Memory B cell (primary cell): ENCODE results near the gene HCRT.
"Not testable (repeated sequence)": the region's sequence is repeated elsewhere in the genome, so short reads cannot be mapped to it uniquely, and the experiment has no call there.

Source experiments
- ATAC-seq: fragments of 150-1000 bp; cut with Tn5 transposase; 2 replicates; pipeline ENCODE4 v1.10.0; 2021; ENCODE audit warnings: low read depth, mild to moderate bottlenecking, moderate library complexity
- DNase-seq, 2 donors: peaks; one replicate each; pipeline ENCODE4 v3.0.0; 2022; ENCODE audit warnings: low spot score in 2 of 2
- H3K27ac Mint-ChIP-seq: one replicate; pipeline ENCODE4 v1.8.0; 2022; ENCODE audit warnings: mild to moderate bottlenecking, moderate library complexity, mixed read lengths
- H3K27me3 Mint-ChIP-seq: one replicate; pipeline ENCODE4 v1.8.0; 2022; ENCODE audit warnings: mixed read lengths
- H3K36me3 Mint-ChIP-seq: one replicate; pipeline ENCODE4 v1.8.0; 2022; ENCODE audit warnings: mild to moderate bottlenecking, mixed read lengths
- H3K4me1 Mint-ChIP-seq: one replicate; pipeline ENCODE4 v1.8.0; 2022; ENCODE audit warnings: mixed read lengths
- H3K4me3 Mint-ChIP-seq: one replicate; pipeline ENCODE4 v1.8.0; 2022; ENCODE audit warnings: mild to moderate bottlenecking, moderate library complexity, mixed read lengths
- H3K9me3 Mint-ChIP-seq: one replicate; pipeline ENCODE4 v1.8.0; 2022; ENCODE audit warnings: mixed read lengths

The HCRT gene, protein sequence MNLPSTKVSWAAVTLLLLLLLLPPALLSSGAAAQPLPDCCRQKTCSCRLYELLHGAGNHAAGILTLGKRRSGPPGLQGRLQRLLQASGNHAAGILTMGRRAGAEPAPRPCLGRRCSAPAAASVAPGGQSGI

DNA sequence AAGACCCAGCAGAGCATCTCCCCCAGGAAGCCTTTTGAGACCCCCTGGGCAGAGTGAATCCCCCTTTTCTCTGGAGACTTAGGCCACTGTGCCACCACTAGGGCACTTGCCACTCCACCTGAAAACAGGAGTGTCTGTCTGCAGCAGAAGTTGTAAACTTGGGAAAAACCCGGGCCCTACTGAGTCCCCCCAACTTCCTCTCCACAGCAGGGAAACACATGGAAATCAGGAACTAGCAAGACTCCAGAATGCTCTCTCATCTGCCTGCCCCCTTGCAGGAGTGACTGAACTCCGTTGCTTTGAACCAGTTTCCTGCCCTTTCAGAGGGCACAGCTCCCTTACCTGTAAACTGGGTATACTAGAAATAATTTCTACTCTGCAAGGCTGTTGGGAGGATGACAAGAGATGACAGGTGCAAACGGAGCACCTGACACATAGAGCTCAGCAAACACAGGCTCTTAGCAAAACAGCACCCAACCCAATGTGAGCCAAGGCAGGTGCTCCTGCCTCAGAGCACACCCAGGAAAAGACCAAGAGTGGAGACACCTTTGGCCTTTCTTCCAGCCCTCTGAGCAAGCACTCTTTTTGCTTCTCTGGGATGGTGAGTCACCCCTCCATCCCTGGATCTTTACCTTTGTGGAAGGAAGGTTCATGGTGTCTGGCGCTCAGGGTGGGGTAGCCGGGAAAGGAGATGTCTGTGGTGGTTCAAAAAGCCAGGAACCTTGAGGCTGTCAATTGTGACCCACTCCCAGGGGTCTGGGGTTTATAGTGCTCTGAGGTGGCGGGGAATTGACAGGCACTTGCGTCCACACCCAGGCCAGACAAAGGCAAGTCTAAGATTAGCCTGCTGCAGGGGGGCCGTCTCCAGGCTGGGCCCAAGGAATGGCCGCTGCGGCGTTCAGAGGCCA, at the start of gene HCRT:
HCRT (minus strand) TSS at position 740 of the 908 bp plus-strand sequence; CDS start at position 653, 87 bp downstream.
- DNase-seq (no peak), ATAC-seq (no peak)
- Mint-ChIP-seq H3K4me3 (peak within 1 kb of the TSS; percentile 74), H3K4me1 (peaks cover 22% of the 10 kb centered on the region), H3K27me3 (no peaks in the 10 kb centered on the region), H3K9me3 (no peaks in the 10 kb centered on the region), H3K27ac (peak within 1 kb of the TSS; percentile 53), H3K36me3 (no peaks in the 10 kb centered on the region)

DNA sequence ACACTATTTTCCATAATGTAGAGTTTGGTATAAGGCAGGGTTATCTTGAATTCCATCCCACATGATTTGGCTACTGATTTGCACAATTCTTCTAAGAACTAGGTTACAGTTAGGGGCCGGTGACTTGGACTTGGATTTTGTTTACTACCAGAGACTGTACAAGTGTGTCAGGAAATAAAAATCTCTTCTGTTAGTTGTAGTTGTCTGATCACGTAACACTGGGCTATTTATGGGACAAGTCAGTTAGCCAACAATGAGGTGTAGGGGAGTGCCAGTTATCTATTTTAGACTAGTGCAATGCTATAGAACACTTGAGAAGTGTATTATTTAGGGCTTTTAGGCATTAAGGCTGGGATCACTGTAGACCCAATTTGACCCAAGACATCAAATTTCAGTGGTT, 48.7 kb upstream of the HCRT start:
- Mint-ChIP-seq H3K4me1 (peaks cover 8% of the 10 kb centered on the region), H3K27ac (no peak overlapping the region)

DNA sequence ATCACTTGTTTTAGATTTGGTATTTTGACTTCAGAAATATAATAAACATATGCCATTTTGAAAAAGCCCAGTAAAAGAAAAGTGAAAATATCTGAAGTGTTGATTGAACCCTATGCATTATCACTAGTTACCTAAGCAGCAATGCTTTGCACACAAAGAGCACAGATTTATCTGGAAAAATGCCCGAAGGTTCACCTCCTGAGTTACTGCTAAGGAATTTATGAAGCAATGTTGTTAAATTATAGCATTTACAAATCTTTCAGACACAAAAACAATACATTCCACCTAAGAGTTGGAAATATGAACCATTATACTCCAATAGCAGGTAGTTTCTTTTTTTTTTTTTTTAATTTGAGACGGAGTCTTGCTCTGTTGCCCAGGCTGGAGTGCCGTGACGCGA, 47.9 kb upstream of the HCRT start:
- DNase-seq = no peak
- H3K27ac Mint-ChIP-seq = no peak overlapping the region

More for the DNA sequence above, 48.7 kb upstream of the HCRT start:
- Mint-ChIP-seq H3K4me3 (no peak overlapping the region), H3K36me3 (peaks cover 1% of the 10 kb centered on the region), H3K27me3 (no peaks in the 10 kb centered on the region), H3K9me3 (no peaks in the 10 kb centered on the region)
- ATAC-seq = no peak
- no peak for DNase-seq

DNA sequence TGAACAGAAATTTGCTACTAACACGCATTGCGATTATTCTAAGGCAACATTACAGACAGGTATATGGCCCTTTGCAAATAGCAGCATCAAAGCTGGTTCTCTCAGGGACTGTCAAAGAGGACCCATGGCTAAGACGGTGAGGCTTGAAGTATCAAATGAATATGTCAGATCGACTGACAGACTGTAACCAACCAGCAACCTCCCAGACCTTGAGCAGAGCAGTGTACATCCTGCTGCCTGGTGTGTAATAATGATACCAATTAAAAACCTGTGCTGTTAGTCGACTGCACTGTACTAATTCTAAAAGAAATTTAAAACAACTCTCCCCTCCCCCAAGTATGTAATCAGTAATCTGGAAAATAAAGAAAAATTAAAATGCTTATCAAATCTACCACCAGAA, 45.0 kb upstream of the HCRT start:
- no peak for DNase-seq
- Mint-ChIP-seq H3K4me3 (no peak overlapping the region), H3K27me3 (no peaks in the 10 kb centered on the region), H3K4me1 (peaks cover 2% of the 10 kb centered on the region), H3K27ac (no peak overlapping the region), H3K9me3 (no peaks in the 10 kb centered on the region), H3K36me3 (peaks cover 2% of the 10 kb centered on the region)
- no peak for ATAC-seq

More for the DNA sequence above, 47.9 kb upstream of the HCRT start:
- ATAC-seq = no peak
- no peaks in the 10 kb centered on the region for H3K27me3 Mint-ChIP-seq
- H3K36me3 Mint-ChIP-seq = no peaks in the 10 kb centered on the region
- H3K4me3 Mint-ChIP-seq = no peak overlapping the region
- no peaks in the 10 kb centered on the region for H3K9me3 Mint-ChIP-seq
- H3K4me1 Mint-ChIP-seq = peaks cover 8% of the 10 kb centered on the region

DNA sequence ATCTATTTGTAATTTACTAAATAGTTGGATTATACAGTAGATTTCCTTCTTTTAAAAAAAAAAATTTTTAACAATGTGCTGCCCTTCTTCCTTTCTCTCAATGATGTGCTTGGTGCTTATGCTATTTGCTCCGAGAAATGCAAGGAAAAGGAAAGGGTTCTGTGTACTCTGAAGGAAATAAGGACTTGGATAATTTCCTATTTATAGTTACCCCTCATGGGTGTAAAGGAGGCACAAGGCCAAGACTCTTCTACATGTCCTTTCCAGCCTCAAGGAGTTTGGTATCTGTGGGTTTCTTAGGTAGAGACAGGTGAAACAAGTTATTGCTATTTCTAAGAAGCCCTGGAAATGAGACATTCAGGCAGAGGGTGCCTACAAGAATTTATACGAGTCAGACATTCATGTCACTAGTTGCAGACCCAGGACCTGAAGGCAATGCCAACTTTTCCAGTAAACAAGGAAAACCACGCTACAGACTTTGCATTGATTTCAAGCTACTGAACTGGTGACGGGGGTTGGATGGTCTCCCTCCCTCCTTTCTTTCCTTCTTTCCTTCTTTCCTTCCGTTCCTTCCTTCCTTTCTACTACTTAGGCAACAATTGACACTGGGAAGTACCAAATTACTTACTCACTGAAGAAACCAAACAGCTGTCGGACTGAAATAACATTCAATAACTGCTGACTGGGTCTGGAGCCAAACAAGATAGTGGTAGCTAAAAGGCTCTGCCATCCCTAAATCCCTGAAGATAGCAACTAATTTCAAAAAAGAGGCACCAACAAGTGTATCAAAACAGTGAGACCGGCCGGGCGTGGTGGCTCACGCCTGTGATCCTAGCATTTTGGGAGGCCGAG, 42.8 kb upstream of the HCRT start:
- peak overlapping the region; percentile 38 for H3K27ac Mint-ChIP-seq
- ATAC-seq (no peak), DNase-seq (no peak)
- H3K36me3 Mint-ChIP-seq = peaks cover 9% of the 10 kb centered on the region
- no peaks in the 10 kb centered on the region for H3K27me3 Mint-ChIP-seq
- H3K9me3 Mint-ChIP-seq = no peaks in the 10 kb centered on the region
- no peak overlapping the region for H3K4me3 Mint-ChIP-seq
- H3K4me1 Mint-ChIP-seq = no peaks in the 10 kb centered on the region

DNA sequence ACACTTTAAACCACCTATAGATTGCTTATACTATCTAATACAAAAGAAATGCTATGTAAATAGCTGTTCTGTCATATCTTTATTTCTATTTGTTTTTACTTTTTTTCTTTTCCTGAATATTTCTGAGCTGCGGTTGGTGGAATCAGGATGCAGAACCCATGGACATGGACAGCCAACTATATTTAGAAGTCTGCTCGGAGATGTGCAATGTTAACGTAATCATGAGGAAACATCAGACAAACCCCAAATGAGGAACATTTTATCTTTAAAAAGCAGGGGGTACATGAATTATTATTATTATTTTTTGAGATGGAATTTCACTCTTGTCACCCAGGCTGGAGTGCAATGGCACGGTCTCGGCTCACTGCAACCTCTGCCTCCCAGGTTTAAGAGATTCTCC, 40.4 kb upstream of the HCRT start:
- DNase-seq = no peak
- H3K4me1 Mint-ChIP-seq = peaks cover 6% of the 10 kb centered on the region
- no peaks in the 10 kb centered on the region for H3K9me3 Mint-ChIP-seq
- H3K27ac Mint-ChIP-seq = no peak overlapping the region
- ATAC-seq = no peak
- H3K4me3 Mint-ChIP-seq = no peak overlapping the region
- no peaks in the 10 kb centered on the region for H3K27me3 Mint-ChIP-seq
- H3K36me3 Mint-ChIP-seq = peaks cover 15% of the 10 kb centered on the region

DNA sequence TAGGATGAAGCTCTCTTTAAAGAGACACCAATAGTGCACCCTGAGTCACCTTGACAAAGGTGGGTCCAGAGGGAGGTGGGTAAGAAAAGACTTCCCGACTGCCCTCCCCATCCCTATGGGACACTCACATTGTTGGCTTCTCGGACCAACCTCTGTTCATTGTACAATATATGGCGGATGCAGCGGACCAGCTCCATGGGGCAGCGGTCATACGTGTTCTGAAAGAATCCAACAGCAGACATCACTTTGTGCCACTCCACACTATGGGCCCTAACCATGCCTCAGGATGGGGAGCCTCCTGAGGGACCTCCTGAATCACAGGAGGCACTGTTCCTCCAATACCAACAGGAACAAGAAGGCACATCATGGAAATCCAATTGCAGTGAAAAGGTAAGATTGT, 39.4 kb upstream of the HCRT start:
- Mint-ChIP-seq H3K36me3 (peaks cover 15% of the 10 kb centered on the region), H3K27ac (no peak overlapping the region), H3K9me3 (no peaks in the 10 kb centered on the region), H3K27me3 (no peaks in the 10 kb centered on the region), H3K4me1 (peaks cover 6% of the 10 kb centered on the region), H3K4me3 (no peak overlapping the region)
- ATAC-seq = no peak
- DNase-seq = no peak

DNA sequence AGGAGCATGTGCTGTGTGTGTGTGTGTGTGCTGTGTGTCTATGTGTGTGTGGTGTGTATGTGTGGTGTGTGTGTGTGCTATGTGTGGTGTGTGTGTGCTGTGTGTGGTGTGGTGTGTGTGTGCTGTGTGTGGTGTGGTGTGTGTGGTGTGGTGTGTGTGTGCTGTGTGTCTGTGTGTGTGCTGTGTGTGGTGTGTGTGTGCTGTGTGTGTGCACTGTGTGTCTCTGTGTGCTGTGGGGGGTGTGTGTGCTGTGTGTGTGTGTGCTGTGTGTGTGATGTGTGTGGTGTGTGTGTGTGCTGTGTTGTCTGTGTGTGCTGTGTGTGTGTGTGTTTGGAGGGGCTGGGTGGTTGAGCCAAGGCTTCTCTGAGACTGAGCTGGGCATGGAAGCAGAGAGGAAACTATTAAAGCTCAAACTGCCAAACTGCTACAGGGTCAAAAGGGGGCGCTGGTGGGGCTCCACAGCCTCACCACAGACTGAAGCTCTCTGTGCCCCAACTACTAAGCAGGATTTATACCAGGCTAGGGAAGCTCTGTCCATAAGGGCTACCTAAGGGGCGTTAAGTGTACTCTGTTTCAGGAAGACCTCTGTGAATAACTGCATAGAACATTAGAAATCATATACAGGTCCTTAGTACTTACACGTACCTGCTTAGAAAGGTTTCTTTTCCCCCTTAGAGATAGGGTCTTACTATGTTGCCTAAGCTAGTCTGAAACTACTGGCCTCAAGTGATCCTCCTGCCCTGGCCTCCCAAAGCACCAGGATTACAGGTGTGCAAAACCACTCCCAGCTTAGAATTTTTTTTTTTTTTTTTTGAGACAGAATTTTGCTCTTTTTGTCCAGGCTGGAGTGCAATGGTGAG, 36.9 kb upstream of the HCRT start:
- Mint-ChIP-seq H3K27me3 (no peaks in the 10 kb centered on the region), H3K9me3 (no peaks in the 10 kb centered on the region), H3K27ac (peak overlapping the region; percentile 70), H3K36me3 (peaks cover 25% of the 10 kb centered on the region), H3K4me3 (no peak overlapping the region), H3K4me1 (peaks cover 6% of the 10 kb centered on the region)
- ATAC-seq = peak; percentile 77
- DNase-seq = peak; percentile 26 to 39

DNA sequence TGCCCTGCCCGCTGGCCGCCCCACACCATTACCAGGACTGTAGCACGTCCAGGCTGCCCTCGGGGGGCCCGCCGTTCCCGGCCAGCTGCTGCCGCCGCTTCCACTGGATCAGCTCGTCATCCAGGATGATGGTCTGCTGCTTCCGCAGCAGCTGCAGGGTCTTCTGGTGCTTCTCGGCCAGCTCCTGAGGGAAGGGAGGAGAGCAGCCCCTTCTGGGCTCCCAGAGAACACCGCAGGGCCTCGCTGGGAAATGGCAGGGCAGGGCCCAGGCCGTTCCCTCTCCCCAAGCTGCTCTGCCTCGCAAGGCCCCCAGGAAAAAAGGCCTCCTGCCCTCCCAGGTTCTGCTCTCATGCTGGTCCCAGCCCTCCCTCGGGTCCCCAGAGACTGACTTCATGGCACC, 34.0 kb upstream of the HCRT start:
- H3K36me3 Mint-ChIP-seq = peaks cover 28% of the 10 kb centered on the region
- ATAC-seq, H3K9me3 Mint-ChIP-seq: not testable (repeated sequence)

DNA sequence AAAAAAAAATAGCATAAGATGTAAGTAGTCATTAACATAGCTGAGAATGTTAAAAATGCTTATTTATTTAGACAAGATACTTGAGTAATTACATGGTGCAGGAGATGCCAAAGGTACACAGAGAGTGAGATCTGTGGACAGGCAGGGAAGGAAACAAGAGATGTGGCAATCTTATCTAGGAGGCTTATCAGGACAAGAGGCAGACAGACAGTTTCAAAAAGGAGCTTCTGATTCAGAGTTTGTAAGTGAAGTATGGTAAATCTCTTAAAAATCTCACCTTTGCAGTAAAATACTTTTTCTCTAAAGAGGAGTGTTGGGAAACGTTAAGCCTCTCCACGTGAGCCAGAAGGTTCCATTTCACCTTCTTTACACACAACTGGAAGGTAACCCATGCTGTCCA, 28.9 kb upstream of the HCRT start:
- peaks cover 30% of the 10 kb centered on the region for H3K36me3 Mint-ChIP-seq
- no peaks in the 10 kb centered on the region for H3K27me3 Mint-ChIP-seq
- no peaks in the 10 kb centered on the region for H3K9me3 Mint-ChIP-seq
- no peak for ATAC-seq
- no peak overlapping the region for H3K4me3 Mint-ChIP-seq
- H3K4me1 Mint-ChIP-seq = no peaks in the 10 kb centered on the region
- DNase-seq = no peak
- H3K27ac Mint-ChIP-seq = no peak overlapping the region

More for the DNA sequence above, 34.0 kb upstream of the HCRT start:
- not testable (repeated sequence) for H3K27me3 Mint-ChIP-seq, H3K4me3 Mint-ChIP-seq, H3K27ac Mint-ChIP-seq, H3K4me1 Mint-ChIP-seq, DNase-seq

DNA sequence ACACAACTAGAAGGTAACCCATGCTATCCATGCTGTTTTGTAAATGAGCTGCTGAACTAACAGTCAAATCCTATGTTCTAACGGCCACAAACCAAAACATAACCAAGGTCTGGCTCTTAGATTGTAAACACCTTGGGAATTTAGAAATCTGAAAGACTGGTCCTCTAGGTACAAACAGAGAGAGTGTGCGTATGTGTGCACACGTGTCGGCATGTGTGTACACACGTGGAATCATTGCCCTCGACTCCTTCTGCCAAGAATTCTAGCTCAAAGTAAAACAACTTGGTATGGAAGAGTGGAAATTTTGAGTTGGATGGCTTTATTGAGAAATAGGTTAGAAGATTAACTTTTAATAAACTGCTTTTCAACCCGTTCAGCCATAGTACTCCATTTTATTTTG, 27.1 kb upstream of the HCRT start:
- Mint-ChIP-seq H3K4me1 (no peaks in the 10 kb centered on the region), H3K9me3 (no peaks in the 10 kb centered on the region), H3K4me3 (no peak overlapping the region), H3K27me3 (no peaks in the 10 kb centered on the region), H3K36me3 (peaks cover 27% of the 10 kb centered on the region), H3K27ac (no peak overlapping the region)
- ATAC-seq = no peak
- DNase-seq = no peak

DNA sequence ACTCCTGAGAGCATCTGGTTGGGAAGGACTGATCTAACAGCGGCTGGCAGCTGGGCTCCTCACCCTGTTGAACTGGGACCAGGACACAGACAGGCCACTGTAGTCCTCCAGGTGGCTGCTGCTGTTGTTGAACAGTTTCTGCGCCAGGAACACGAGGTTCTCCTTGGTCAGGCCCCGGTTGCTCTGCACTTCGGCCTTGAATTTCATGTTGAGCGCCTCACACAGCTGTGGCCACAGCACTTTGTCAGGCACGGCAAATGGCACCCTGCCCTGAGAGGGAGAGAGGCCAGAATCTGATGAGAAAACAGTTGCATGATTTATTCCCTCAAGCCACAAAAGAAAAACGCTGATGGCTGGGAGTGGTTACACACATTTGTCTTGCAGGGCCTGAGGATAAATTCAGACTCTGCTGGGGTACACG, 26.7 kb upstream of the HCRT start:
- H3K4me3 Mint-ChIP-seq, H3K27me3 Mint-ChIP-seq, H3K9me3 Mint-ChIP-seq, ATAC-seq, DNase-seq, H3K4me1 Mint-ChIP-seq, H3K27ac Mint-ChIP-seq: not testable (repeated sequence)
- H3K36me3 Mint-ChIP-seq = peaks cover 24% of the 10 kb centered on the region

DNA sequence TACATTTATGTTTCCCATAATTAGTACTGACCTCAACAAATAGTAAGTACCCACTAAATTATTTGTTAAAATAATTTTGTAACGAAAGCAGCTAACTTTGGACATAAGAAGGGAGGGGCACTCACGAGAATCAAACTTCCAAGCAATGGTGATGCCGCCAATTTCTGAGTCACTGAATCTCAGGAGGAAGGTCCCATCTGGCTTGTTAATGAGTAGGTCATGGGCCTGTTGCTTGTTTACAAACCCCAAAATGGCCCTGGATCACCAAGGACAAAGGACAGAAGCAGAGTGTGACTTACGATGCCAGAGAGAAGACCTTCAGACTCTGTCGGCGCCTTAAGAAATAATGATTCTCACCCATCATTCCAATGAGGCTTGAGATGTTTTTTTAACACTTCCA, 24.8 kb upstream of the HCRT start:
- Mint-ChIP-seq H3K27ac (no peak overlapping the region), H3K4me3 (no peak overlapping the region), H3K9me3 (no peaks in the 10 kb centered on the region), H3K27me3 (no peaks in the 10 kb centered on the region), H3K36me3 (peaks cover 27% of the 10 kb centered on the region), H3K4me1 (no peaks in the 10 kb centered on the region)
- no peak for DNase-seq
- ATAC-seq = no peak
